Mesothelial cell of epicardium (in vitro differentiated cells): ENCODE measurements around the gene ALX4. TPM values are rescaled to one million over a fixed set of nuclear protein-coding genes. Genes with fewer than 3 reads are reported as not detected.

Experiments used
- DNase-seq, 2 experiments: peaks; one replicate each; pipeline ENCODE4 v3.0.0; 2021; ENCODE audit warnings: low spot score in 2 of 2; ENCODE audit not compliant: unreplicated experiment in 2 of 2
- H3K27ac Mint-ChIP-seq: 2 replicates; pipeline ENCODE4 v1.8.0; 2021; ENCODE audit warnings: mixed read lengths
- H3K27me3 Mint-ChIP-seq: 2 replicates; pipeline ENCODE4 v1.8.0; 2021; ENCODE audit warnings: low read depth, mixed read lengths
- H3K36me3 Mint-ChIP-seq: 2 replicates; pipeline ENCODE4 v1.8.0; 2021; ENCODE audit warnings: mixed read lengths
- H3K4me1 Mint-ChIP-seq: 2 replicates; pipeline ENCODE4 v1.8.0; 2021; ENCODE audit warnings: mixed read lengths
- H3K4me3 Mint-ChIP-seq: 2 replicates; pipeline ENCODE4 v1.8.0; 2021; ENCODE audit warnings: mild to moderate bottlenecking, moderate library complexity, mixed read lengths
- H3K9me3 Mint-ChIP-seq: 2 replicates; pipeline ENCODE4 v1.8.0; 2021; ENCODE audit warnings: mixed read lengths
- total RNA-seq: library from RNA; stranded (reverse); gene quantifications from 3 replicates; pipeline ENCODE4 v1.2.1, GENCODE V29; 2021
- TF ChIP-seq, protein P1 (sequence below): fragments of 200-600 bp; sonication (generic); IDR thresholded peaks from one replicate; pipeline ENCODE4 v1.5.0; 2021; ENCODE audit warnings: antibody characterized with exemption; ENCODE audit not compliant: unreplicated experiment

Gene ALX4
- total RNA-seq, 1 donor from 2014 or later, result 5.5 TPM

DNA sequence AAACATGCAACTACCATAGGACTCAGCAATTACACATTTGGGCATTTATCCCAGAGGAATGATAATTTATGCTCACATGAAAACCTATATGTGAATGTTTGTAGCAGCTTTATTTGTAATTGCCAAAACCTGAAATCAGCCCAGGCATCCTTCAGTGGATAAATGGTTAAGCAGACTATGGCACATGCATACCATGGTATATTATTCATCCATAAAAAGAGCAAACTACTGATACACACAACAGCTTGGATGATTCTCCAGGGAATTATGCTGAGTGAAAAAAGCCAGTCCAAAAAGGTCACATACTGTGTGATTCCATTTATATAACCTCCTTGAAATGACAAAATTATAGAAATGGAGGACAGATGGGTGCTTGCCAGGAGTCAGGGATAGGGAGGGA lies 86.7 kb downstream of the ALX4 start:
- Mint-ChIP-seq H3K27ac (no peak overlapping the region), H3K4me3 (no peak overlapping the region)
- TF ChIP-seq, protein P1, sequence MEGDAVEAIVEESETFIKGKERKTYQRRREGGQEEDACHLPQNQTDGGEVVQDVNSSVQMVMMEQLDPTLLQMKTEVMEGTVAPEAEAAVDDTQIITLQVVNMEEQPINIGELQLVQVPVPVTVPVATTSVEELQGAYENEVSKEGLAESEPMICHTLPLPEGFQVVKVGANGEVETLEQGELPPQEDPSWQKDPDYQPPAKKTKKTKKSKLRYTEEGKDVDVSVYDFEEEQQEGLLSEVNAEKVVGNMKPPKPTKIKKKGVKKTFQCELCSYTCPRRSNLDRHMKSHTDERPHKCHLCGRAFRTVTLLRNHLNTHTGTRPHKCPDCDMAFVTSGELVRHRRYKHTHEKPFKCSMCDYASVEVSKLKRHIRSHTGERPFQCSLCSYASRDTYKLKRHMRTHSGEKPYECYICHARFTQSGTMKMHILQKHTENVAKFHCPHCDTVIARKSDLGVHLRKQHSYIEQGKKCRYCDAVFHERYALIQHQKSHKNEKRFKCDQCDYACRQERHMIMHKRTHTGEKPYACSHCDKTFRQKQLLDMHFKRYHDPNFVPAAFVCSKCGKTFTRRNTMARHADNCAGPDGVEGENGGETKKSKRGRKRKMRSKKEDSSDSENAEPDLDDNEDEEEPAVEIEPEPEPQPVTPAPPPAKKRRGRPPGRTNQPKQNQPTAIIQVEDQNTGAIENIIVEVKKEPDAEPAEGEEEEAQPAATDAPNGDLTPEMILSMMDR, result no peak

DNA sequence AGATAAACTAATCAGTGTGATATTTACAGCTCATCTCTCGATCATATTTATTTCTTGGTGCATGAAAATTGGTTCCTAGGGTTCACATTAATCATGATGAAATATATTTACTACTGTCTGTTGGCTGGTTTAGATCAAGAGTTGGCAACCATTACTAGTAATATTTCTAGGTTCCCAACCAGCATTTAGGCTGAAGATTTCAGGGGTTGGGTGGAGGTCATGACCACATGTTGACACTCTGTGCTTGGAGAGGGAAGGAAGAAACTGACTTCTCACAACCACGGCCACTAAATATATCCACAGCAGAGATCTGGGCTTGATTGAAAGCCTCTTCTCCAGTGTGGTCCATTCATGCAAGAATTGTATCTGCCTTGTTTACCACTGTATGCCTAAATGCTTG lies 87.9 kb downstream of the ALX4 start:
- no peaks in the 10 kb centered on the region for H3K9me3 Mint-ChIP-seq
- DNase-seq, result no peak
- H3K4me3 Mint-ChIP-seq, result no peak overlapping the region
- H3K27me3 Mint-ChIP-seq, result no peaks in the 10 kb centered on the region
- peaks cover 5% of the 10 kb centered on the region for H3K36me3 Mint-ChIP-seq
- TF ChIP-seq, protein P1, result no peak
- H3K27ac Mint-ChIP-seq, result peak overlapping the region; percentile 11
- peaks cover 47% of the 10 kb centered on the region for H3K4me1 Mint-ChIP-seq

More for the DNA sequence above, 86.7 kb downstream of the ALX4 start:
- Mint-ChIP-seq H3K36me3 (peaks cover 3% of the 10 kb centered on the region), H3K9me3 (no peaks in the 10 kb centered on the region), H3K27me3 (no peaks in the 10 kb centered on the region), H3K4me1 (peaks cover 55% of the 10 kb centered on the region)
- DNase-seq, result no peak

DNA sequence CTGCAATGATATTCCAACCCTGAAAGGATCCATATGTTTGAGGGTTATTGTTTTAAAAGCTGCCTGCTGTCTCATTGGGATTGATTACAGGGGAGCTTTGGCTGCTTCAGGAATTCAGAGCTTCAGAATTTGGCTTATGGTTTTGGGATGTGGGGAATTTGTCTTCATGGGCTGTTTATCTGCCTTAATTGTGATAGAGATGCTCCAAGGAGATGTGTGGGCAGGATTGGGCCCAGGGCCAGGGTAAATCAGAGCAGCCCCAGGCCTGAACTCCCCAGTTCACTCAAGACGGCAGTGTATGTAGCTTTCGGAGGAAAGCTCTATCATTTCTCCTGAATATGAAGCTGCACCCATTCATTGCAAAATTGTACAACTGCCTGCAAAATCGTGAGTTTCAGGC lies 88.5 kb downstream of the ALX4 start:
- no peaks in the 10 kb centered on the region for H3K27me3 Mint-ChIP-seq
- H3K4me1 Mint-ChIP-seq, result peaks cover 49% of the 10 kb centered on the region
- no peak for DNase-seq
- TF ChIP-seq, protein P1, result no peak
- H3K27ac Mint-ChIP-seq, result peak overlapping the region; percentile 28
- no peak overlapping the region for H3K4me3 Mint-ChIP-seq
- no peaks in the 10 kb centered on the region for H3K9me3 Mint-ChIP-seq
- peaks cover 5% of the 10 kb centered on the region for H3K36me3 Mint-ChIP-seq

DNA sequence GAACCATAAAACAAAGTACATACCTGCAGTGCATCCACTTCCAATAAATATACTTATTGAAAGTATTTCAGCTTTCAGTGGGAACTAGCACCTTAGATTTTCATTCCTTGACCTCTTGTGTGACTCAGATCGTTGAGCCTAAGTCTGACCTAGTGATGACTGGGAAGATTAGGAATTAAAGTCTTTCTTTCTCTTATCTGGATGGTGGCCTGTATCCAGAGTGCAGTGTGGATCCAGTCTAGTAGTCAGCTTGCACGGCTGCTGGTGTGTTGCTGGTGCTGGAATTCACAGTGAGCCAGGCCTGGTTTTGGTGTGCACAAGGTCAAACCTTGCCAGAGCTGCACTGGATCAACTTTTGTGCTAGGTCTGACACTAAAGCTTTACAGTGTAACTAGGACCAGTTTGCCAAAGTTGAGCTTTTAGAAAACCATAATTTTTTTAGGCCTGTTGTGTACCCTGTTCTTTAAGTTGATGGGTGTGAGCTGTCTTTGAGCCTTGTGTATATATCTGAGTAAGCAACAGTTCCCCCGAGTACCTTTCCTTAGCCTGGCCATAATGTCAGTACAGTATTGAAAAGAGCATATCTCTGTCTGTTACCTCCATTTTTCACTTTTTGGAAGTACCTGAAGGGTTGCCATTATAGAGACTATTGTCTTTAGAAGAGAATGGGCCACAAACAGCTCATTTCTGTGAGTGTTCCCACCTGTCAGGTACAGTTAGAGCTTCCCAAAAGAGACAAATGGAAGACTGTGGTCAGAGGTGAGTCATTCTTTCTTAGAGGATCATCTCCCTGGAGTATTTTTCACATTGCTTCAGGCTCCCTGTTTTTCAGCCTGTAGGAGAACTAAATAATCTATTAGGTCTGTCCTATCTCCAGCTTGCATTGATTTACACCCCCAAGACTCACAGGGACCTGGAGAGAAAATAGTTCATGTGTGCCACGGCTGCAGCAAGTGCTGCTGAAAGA lies 89.8 kb downstream of the ALX4 start:
- Mint-ChIP-seq H3K4me1 (peaks cover 51% of the 10 kb centered on the region), H3K36me3 (peaks cover 5% of the 10 kb centered on the region), H3K9me3 (no peaks in the 10 kb centered on the region), H3K27me3 (no peaks in the 10 kb centered on the region), H3K4me3 (no peak overlapping the region), H3K27ac (no peak overlapping the region)
- DNase-seq, result no peak
- TF ChIP-seq, protein P1, result no peak

DNA sequence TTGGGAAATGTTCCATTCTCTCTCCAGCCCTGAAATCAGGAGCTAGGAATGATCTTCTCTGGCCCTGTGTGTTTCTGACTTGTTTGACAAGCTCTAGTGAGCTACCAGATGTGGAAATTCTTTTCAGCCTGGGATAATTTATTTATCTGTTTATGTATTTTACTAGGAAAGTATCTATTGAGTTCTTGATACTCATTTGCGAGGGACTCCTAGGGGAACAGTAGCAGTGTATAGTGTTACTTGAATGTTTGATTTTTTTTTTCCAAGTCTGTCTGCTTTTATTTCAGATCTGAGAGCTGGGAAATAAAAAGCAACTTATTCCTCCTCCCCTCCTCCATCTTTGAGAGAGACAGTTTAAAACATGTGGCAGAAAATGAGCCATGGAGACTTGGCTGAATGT lies 92.5 kb downstream of the ALX4 start:
- no peaks in the 10 kb centered on the region for H3K27me3 Mint-ChIP-seq
- peak overlapping the region; percentile 29 for H3K27ac Mint-ChIP-seq
- H3K36me3 Mint-ChIP-seq, result peaks cover 20% of the 10 kb centered on the region
- TF ChIP-seq, protein P1, result no peak
- no peak for DNase-seq
- H3K4me1 Mint-ChIP-seq, result peaks cover 40% of the 10 kb centered on the region
- peaks cover 12% of the 10 kb centered on the region for H3K9me3 Mint-ChIP-seq
- no peak overlapping the region for H3K4me3 Mint-ChIP-seq
